K562 (cell line): ENCODE results near the gene KLC3. TPM values are rescaled to one million over a fixed set of nuclear protein-coding genes. Genes with fewer than 3 reads are reported as not detected.

Experiments used
- ARHGAP35 ChIP-seq: fragments of 450-650 bp; IDR thresholded peaks from 2 replicates; pipeline ENCODE4 v1.6.1; 2018; ENCODE audit not compliant: partially characterized antibody
- BHLHE40 ChIP-seq: IDR thresholded peaks from 2 replicates; pipeline ENCODE4 v1.6.1; 2011; ENCODE audit warnings: low read length, improper control_type of control experiment
- CHD2 ChIP-seq: IDR thresholded peaks from 2 replicates; pipeline ENCODE4 v1.6.1; 2011; ENCODE audit warnings: low read depth, low read length
- DIDO1 ChIP-seq: fragments of 450-650 bp; IDR thresholded peaks from 2 replicates; pipeline ENCODE4 v1.6.1; 2016; ENCODE audit warnings: low read depth, missing biosample characterization, missing genetic modification characterization
- FOS ChIP-seq: IDR thresholded peaks from 3 replicates; pipeline ENCODE4 v1.6.1; 2011; ENCODE audit not compliant: insufficient read length; ENCODE audit errors: extremely low read depth
- FOXA1 ChIP-seq: fragments of 450-650 bp; IDR thresholded peaks from 2 replicates; pipeline ENCODE4 v1.6.1; 2016; ENCODE audit warnings: mild to moderate bottlenecking, borderline replicate concordance
- FOXJ2 ChIP-seq: fragments of 200-800 bp; sonication (Bioruptor generic); IDR thresholded peaks from 2 replicates; pipeline ENCODE4 v1.6.1; 2016; ENCODE audit warnings: missing genetic modification characterization, missing compliant biosample characterization
- KLF13 ChIP-seq: fragments of 450-650 bp; IDR thresholded peaks from 2 replicates; pipeline ENCODE4 v1.6.1; 2016; ENCODE audit warnings: missing genetic modification characterization, low read depth, mild to moderate bottlenecking, missing compliant biosample characterization, moderate library complexity, borderline replicate concordance
- MTA1 ChIP-seq: fragments of 450-650 bp; IDR thresholded peaks from 2 replicates; pipeline ENCODE4 v1.6.1; 2017; ENCODE audit warnings: borderline replicate concordance
- NR0B1 ChIP-seq: fragments of 450-650 bp; IDR thresholded peaks from one replicate; pipeline ENCODE4 v1.6.1; 2018; ENCODE audit warnings: mild to moderate bottlenecking, moderate library complexity; ENCODE audit not compliant: partially characterized antibody
- NR2C1 ChIP-seq, 2 experiments: fragments of 450-650 bp; IDR thresholded peaks; 2 replicates each; pipeline ENCODE4 v1.6.1; 2017; ENCODE audit warnings: mild to moderate bottlenecking in 2 of 2, antibody characterized with exemption in 1 of 2, inconsistent platforms in 1 of 2, missing compliant biosample characterization in 1 of 2, missing genetic modification characterization in 1 of 2
- POLR2G ChIP-seq: fragments of 200-400 bp; formaldehyde crosslinking; IDR thresholded peaks from 2 replicates; pipeline ENCODE4 v1.6.1; 2017; ENCODE audit warnings: low read depth, mild to moderate bottlenecking, antibody characterized with exemption, low read length, moderate library complexity
- PTBP1 ChIP-seq: fragments of 200-400 bp; formaldehyde crosslinking; IDR thresholded peaks from 2 replicates; pipeline ENCODE4 v1.6.1; 2017; ENCODE audit warnings: low read depth, low read length
- RAD21 ChIP-seq, 2 experiments: fragments of 250-450 bp in 1 of 2; fragments of 450-650 bp in 1 of 2; sonication (Bioruptor Pico) in 1 of 2; formaldehyde crosslinking in 1 of 2; IDR thresholded peaks in 1 of 2; conservative IDR thresholded peaks in 1 of 2; 2 replicates each; pipeline versions ENCODE4 v1.4.0 to v1.8.0; 2020 to 2022; ENCODE audit warnings: mild to moderate bottlenecking in 2 of 2, moderate library complexity in 1 of 2
- RAD51 ChIP-seq: fragments of 450-650 bp; IDR thresholded peaks from 2 replicates; pipeline ENCODE4 v1.7.1; 2016; ENCODE audit warnings: low read depth, mild to moderate bottlenecking, borderline replicate concordance
- RFX5 ChIP-seq: IDR thresholded peaks from 2 replicates; pipeline ENCODE4 v1.6.1; 2011; ENCODE audit warnings: low read depth, mild to moderate bottlenecking, improper control_type of control experiment, low read length
- SPI1 ChIP-seq: IDR thresholded peaks from 2 replicates; pipeline ENCODE4 v1.6.1; 2011; ENCODE audit warnings: low read depth, low read length, control low read depth, borderline replicate concordance
- TAF9B ChIP-seq: fragments of 450-650 bp; IDR thresholded peaks from 2 replicates; pipeline ENCODE4 v1.6.1; 2018; ENCODE audit warnings: mild to moderate bottlenecking; ENCODE audit not compliant: partially characterized antibody
- TFAM ChIP-seq: fragments of 250-450 bp; sonication (Bioruptor Pico); conservative IDR thresholded peaks from 2 replicates; pipeline ENCODE4 v1.5.0; 2021; ENCODE audit warnings: mild to moderate bottlenecking, moderate library complexity
- TGIF2 ChIP-seq: sonication (generic); formaldehyde crosslinking; IDR thresholded peaks from 2 replicates; pipeline ENCODE4 v1.8.1; 2022; ENCODE audit warnings: mild to moderate bottlenecking, missing genetic modification reagents, moderate library complexity
- TOE1 ChIP-seq, 2 experiments: fragments of 450-650 bp in 1 of 2; sonication (generic) in 1 of 2; formaldehyde crosslinking in 1 of 2; IDR thresholded peaks; 2 replicates each; pipeline versions ENCODE4 v1.7.1 to v1.8.0; 2016 to 2022; ENCODE audit warnings: borderline replicate concordance in 2 of 2, mild to moderate bottlenecking in 2 of 2, antibody characterized with exemption in 1 of 2, inconsistent platforms in 1 of 2, low read depth in 1 of 2, missing genetic modification reagents in 1 of 2, moderate library complexity in 1 of 2
- U2AF1 ChIP-seq: fragments of 200-400 bp; formaldehyde crosslinking; optimal IDR thresholded peaks from 2 replicates; pipeline ENCODE3; 2017; ENCODE audit warnings: mild to moderate bottlenecking, low read depth, low read length, moderate library complexity
- USF2 ChIP-seq: sonication (generic); formaldehyde crosslinking; IDR thresholded peaks from 2 replicates; pipeline ENCODE4 v1.5.0; 2020; ENCODE audit warnings: missing genetic modification reagents
- YBX1 ChIP-seq: fragments of 450-650 bp; IDR thresholded peaks from 2 replicates; pipeline ENCODE4 v1.7.1; 2016; ENCODE audit warnings: mild to moderate bottlenecking
- ZNF184 ChIP-seq: sonication (generic); formaldehyde crosslinking; IDR thresholded peaks from 2 replicates; pipeline ENCODE4 v1.5.0; 2020; ENCODE audit warnings: missing genetic modification reagents
- polyA plus RNA-seq, 8 experiments: library from polyadenylated mRNA; depleted of rRNA in 4 of 8; stranded (reverse) in 5 of 8; unstranded in 3 of 8; fragments of >200 nt; fragmentation: Nextera tagmentation in 2 of 8; fragmentation: Illumina TruSeq in 1 of 8; extraction: Ambion mirVana in 2 of 8; extraction: Trizol in 1 of 8; gene quantifications; 2 replicates each; pipeline versions ENCODE4 v1.2.1 to v1.2.3, GENCODE V29; 2011 to 2014; ENCODE audit warnings: inconsistent platforms in 1 of 8, missing spikeins in 1 of 8
- total RNA-seq, 7 experiments: library from RNA; depleted of rRNA in 6 of 7; stranded (reverse); fragments of >200 nt in 6 of 7; fragmentation: Illumina TruSeq in 2 of 7; extraction: Trizol in 2 of 7; gene quantifications; 2 replicates each; pipeline versions ENCODE4 v1.2.1 to v1.2.3, GENCODE V29; 2011 to 2021; ENCODE audit warnings: low replicate concordance in 1 of 7
- TF ChIP-seq, protein P1 (sequence below): fragments of 150-350 bp; conservative IDR thresholded peaks from 2 replicates; pipeline ENCODE4 v1.6.1; 2014; ENCODE audit warnings: low read length

KLC3 gene
- total and polyA plus RNA-seq, 9 of the 15 experiments (the other 6 are each of a cell fraction or from before 2014, with no cell fraction given): 0.03 to 1.2 (median 0.59) TPM; not detected in 3

GRCh38 chr19:45293682-45294081 lies 46.9 kb upstream of the KLC3 start (continued):
- TF ChIP-seq TAF9B (no peak), DIDO1 (no peak), FOS (no peak), SPI1 (no peak), KLF13 (tag) (no peak), POLR2G (no peak), TOE1 (IDR thresholded peaks at IDR 0.05; ENCODE audit: borderline replicate concordance) (peak; percentile 42; the same call in 1 of the 2 replicates), TOE1 (CRISPR knock-in tag; IDR thresholded peaks at IDR 0.05; ENCODE audit: borderline replicate concordance, low read depth) (no peak), ARHGAP35 (no peak), YBX1 (no peak), MTA1 (no peak), U2AF1 (no peak), BHLHE40 (peak; percentile 39; the same call in 1 of the 2 replicates), NR2C1 (IDR thresholded peaks at IDR 0.05) (no peak), NR2C1 (tag; IDR thresholded peaks at IDR 0.05) (no peak), TGIF2 (CRISPR knock-in tag) (no peak), FOXJ2 (tag) (no peak), TFAM (CRISPR knock-in tag) (no peak), RAD51 (peak; percentile 42; the same call in 1 of the 2 replicates), PTBP1 (no peak), RFX5 (no peak), FOXA1 (no peak), NR0B1 (no peak), USF2 (CRISPR knock-in tag) (peak; percentile 35), CHD2 (no peak), ZNF184 (CRISPR knock-in tag) (no peak), RAD21 (CRISPR knock-in tag; conservative IDR thresholded peaks at IDR 0.05 in 1 of 2, IDR thresholded peaks at IDR 0.05 in 1 of 2) (no peak)
- TF ChIP-seq, protein P1, sequence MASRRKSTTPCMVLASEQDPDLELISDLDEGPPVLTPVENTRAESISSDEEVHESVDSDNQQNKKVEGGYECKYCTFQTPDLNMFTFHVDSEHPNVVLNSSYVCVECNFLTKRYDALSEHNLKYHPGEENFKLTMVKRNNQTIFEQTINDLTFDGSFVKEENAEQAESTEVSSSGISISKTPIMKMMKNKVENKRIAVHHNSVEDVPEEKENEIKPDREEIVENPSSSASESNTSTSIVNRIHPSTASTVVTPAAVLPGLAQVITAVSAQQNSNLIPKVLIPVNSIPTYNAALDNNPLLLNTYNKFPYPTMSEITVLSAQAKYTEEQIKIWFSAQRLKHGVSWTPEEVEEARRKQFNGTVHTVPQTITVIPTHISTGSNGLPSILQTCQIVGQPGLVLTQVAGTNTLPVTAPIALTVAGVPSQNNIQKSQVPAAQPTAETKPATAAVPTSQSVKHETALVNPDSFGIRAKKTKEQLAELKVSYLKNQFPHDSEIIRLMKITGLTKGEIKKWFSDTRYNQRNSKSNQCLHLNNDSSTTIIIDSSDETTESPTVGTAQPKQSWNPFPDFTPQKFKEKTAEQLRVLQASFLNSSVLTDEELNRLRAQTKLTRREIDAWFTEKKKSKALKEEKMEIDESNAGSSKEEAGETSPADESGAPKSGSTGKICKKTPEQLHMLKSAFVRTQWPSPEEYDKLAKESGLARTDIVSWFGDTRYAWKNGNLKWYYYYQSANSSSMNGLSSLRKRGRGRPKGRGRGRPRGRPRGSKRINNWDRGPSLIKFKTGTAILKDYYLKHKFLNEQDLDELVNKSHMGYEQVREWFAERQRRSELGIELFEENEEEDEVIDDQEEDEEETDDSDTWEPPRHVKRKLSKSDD: no peak
